Measurements from ENCODE around the gene NCKAP5.

- TF ChIP-seq CTCF (IDR thresholded peaks at IDR 0.05) (no peak), EZH2 (IDR thresholded peaks at IDR 0.05; ENCODE audit: borderline replicate concordance, insufficient read depth, low read depth, low read length, poor library complexity, severe bottlenecking) (no peak)
Observed at GRCh38 chr2:133498662-133499585, 69.3 kb downstream of the NCKAP5 start.
